Nucleus accumbens (tissue), 56 donors: ENCODE measurements around the gene PCGF3.
"Not testable (repeated sequence)": the region's sequence is repeated elsewhere in the genome, so short reads cannot be mapped to it uniquely, and the experiment has no call there.

Experiments used
- DNase-seq, 56 donors: peaks; one replicate each; lab custom pipeline; 2025; lab: John Stamatoyannopoulos, UW

PCGF3 gene

GRCh38 chr4:666822-667544 lies 38.6 kb upstream of the PCGF3 start:
- peak in 1 of 56 donors; percentile 38 for DNase-seq

GRCh38 chr4:667545-667925 lies 38.1 kb upstream of the PCGF3 start:
- no peak for DNase-seq

GRCh38 chr4:668219-668618 lies 37.4 kb upstream of the PCGF3 start:
- DNase-seq = not testable (repeated sequence)

GRCh38 chr4:669806-670559 lies 35.6 kb upstream of the PCGF3 start:
- not testable (repeated sequence) for DNase-seq

GRCh38 chr4:671769-672168 lies 33.9 kb upstream of the PCGF3 start:
- no peak for DNase-seq

- DNase-seq = peak in 3 of 56 donors; percentile 53 to 64 (median 59)
Observed at GRCh38 chr4:673349-674091, 32.1 kb upstream of the PCGF3 start.

GRCh38 chr4:674172-675035 lies 31.2 kb upstream of the PCGF3 start, which contains the start of the genes ATP5ME and MYL5:
TSS of gene ATP5ME (minus strand) at chr4:674276. CDS start at chr4:674247, 29 bp downstream.
TSS of gene MYL5 (plus strand) at chr4:674542. CDS start at chr4:678027, 3,485 bp downstream.
- peak in 55 of 56 donors; percentile 82 to 98 (median 93) for DNase-seq

GRCh38 chr4:675036-675882 lies 30.4 kb upstream of the PCGF3 start:
- no peak for DNase-seq

GRCh38 chr4:675980-676870 lies 29.4 kb upstream of the PCGF3 start:
- DNase-seq = no peak

GRCh38 chr4:676871-677235 lies 28.8 kb upstream of the PCGF3 start:
- no peak for DNase-seq

GRCh38 chr4:677431-678293 lies 28.0 kb upstream of the PCGF3 start:
- DNase-seq = peak in 21 of 56 donors; percentile 22 to 80 (median 57)

- DNase-seq = no peak
Observed at GRCh38 chr4:678331-679103, 27.1 kb upstream of the PCGF3 start.

- no peak for DNase-seq
Observed at GRCh38 chr4:679104-679481, 26.5 kb upstream of the PCGF3 start.

- no peak for DNase-seq
Observed at GRCh38 chr4:679629-680028, 26.0 kb upstream of the PCGF3 start.

- no peak for DNase-seq
Observed at GRCh38 chr4:680091-680490, 25.5 kb upstream of the PCGF3 start.

GRCh38 chr4:680551-680927 lies 25.1 kb upstream of the PCGF3 start:
- DNase-seq = no peak
